Stimulated activated CD8-positive, alpha-beta memory T cell treated with anti-CD3 and anti-CD28 coated beads, Interleukin-7, amount 100 ng/mL, for 4 hours (primary cell): ENCODE results near the gene TOP2A.
"Not testable (repeated sequence)": the region's sequence is repeated elsewhere in the genome, so short reads cannot be mapped to it uniquely, and the experiment has no call there.

Experiments
- DNase-seq, 2 donors: peaks; one replicate each; pipeline ENCODE4 v3.0.0-alpha.2; 2020; ENCODE audit warnings: low read depth in 2 of 2

The TOP2A gene

DNA sequence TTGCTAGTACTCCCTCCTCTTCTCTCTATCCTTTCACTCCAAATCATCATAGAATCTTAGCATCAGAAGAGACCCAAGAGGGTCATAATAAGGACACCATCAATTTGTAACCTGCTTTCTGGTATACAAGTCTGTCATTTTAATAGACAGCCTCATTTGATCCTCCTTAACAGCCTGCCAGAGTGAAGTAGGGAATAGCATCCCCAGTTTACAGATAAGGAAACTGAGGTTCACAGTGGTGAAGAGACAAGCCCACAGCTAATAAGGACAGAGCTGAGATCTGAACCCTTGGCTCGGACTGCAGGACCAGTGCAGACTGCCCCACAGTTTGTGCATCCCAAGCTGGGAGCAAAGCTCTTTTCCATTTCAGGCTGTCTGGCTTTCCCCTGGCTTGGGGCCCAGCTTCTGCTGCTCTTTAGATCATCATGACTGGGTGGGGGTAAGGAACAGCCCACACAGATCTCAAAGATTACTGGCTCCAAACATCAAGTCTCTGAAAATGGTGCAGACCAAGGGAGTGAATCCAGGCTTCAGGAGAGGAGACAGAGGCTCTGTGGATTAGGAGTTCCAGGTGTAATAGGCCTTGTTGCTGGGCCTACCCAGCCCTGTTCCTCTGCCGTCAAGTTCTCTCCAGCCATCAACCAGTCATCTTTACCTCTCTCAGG, 15.3 kb upstream of the TOP2A start:
- no peak for DNase-seq

DNA sequence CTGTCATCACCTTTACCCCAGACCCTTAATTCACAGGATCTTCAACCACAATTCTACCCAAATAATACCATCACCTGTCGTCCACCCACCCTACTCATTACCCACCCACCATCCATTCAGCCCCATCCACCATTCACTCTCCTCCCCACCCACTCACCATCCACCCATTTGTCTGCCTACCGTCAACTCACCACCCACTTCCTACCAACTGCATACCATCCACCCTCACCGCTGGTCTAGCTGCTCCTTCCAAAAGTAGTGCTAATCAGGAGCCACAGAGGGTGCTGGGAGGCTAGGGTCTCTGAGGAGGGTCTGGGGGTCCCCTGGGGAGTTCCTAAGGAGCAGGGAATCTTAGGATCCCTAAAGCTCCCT, 13.5 kb upstream of the TOP2A start:
- no peak for DNase-seq

DNA sequence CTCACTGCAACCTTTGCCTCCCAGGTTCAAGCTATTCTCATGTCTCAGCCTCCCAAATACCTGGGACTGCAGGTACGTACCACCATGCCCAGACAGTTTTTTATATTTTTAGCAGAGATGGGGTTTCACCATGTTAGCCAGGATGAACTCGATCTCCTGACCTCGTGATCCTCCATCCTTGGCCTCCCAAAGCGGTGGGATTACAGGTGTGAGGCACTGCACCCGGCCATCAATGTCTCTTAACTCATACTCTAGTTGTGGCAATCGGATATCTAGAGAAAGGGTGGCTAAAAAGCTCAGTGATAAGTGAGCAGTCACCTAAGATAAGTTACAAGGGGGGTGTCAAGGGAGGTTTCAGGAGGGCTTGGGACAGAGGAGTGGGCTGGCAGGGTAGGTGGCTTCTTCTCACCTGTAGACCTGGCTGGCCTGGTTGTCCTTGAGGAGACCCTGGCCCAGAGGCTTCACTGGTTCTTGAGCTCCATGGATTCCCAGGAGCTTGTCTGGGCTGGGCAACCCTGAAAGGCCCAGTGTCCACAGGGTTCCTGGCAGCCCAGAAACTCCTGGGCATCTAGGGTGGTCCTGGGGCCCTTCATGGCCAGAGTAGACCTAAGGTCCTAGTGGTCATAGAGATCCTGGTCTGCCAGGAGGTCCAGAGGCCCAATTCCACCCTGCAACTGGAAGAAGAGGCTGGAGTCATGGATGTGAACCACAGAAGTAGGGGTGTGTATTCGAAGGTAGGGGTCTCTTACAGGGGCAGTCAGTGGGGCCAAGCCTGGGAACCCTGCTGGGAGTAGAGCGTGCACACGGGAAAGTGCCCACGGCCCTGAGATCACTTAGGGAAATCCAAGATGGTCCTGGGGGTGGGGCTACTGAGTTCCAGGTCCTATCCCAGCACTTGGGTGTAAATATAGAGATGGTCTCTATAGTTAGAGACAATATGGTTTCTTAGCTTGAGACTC, 12.9 kb upstream of the TOP2A start:
- DNase-seq, result no peak

DNA sequence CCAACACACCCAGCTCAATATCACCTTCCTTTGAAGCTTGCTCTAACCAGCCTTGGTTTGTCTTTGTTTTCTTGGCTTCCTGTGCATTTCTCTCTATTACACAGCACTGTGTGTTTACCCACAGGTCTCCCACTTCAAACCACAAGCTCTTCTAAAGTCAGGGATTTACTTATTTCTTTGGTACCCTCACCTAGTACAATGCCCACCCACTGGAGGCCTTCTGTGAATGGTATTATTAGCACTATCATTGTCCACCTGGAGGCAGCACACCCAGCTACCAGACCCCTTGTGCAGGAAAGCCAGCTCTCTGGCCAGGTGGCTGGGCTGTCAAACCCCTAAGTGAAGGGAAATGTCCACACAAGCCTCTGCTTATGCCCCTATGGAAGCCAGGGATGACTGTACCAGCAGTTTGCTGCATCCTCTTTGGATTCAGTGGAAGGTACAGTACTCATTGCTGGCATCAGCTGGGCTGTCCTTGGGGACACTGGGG, 9.4 kb upstream of the TOP2A start:
- no peak for DNase-seq

DNA sequence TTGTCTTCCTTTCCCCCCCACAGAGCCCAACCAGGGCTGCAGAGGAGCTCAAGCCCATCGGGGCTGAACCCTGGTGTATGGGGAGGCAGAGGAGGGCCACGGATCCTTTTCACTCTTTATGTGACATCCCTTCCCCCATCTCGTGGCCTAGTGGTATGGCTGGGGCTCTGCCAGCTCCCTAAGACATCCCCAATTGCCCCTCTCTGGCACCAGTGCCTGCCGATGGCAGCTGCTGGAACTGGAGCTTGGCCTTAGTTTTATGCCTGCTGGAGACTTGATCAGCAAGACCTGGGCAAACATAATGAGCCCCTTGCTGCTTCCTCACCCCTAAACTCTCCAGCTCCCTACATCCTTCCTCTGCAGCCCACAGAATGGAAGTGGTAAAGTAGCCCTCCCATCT, 8.0 kb upstream of the TOP2A start:
- DNase-seq, result no peak

DNA sequence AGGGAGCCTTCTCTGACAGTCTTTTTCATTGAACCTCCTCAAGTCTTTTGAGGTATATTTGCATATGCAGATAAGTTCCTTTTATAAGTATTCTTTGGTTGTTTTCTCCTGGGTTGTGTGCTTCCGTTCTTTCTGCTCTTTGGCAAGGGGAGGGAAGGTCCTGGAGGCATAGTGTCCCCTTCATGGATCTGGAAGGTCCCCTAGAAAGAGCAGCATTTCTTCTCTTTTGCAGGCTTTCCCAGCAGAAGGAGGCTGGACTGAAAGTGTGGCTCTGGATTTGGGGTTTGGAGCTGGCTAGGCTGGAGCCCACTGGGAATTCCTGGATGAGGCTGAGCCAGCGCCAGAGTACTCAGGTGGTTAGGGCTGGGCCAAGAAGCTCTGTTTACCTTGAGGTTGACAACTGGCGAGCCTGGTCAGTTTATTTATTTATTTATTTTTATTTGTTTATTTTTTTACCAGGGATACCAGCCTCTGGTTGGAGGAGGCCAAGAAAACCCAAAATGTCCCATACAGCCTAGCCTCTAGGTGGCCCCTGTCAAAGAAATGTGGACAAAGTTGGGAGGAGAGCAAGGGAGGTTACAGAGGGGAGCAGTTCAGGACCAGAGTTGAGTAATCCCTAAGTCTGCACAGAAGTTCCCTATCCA, 5.4 kb upstream of the TOP2A start:
- no peak for DNase-seq

DNA sequence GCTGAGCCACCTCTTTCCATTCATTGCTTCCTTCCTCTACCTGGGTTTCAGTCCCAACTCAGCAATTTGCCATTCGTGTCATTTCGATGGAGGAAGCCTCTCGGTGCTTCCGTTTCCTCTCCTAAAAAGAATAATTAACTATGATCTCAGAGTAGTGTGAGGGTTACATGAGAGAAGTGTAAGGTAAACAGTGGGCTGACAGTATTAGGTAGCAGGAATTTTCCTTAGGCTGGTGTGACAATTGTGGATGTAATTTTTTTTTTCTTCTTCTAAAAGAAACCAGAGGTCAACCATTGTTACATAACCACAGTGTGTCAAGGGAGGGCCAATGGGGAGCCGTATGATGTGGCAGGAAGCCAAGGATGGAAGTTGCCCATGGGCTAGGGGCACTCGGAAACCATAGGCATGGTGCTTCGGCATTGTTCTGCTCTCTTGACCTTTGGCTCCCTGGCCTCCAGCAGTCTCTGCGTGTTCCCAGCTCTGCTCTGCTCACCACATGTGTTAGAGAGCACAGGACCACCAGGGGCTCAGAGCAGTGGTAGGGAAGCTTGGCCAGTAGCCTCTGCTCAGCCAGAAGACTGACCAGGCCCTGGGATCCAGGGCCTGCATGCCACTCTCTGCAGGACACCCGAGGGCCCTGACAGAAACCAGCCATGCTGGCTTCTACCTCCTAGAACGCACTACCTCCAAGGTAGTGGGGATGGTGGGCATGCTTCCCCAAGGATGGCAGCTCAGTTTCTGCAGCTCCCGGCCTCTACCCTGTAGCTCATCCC, 2.0 kb upstream of the TOP2A start:
- DNase-seq, result no peak

DNA sequence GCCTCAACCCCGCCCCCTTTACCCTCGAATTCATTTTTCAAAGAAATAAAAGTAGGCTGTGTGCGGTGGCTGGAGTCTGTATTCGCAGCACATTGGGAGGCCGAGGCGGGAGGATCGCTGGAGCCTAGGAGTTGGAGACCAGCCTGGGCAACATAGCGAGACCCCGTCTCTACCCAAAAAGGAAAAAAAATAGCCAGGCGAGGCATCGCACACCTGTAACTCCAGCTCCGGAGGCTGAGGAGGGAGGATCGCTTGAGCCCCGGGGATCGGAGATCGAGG, 671 bp upstream of the TOP2A start:
- DNase-seq, result no peak

DNA sequence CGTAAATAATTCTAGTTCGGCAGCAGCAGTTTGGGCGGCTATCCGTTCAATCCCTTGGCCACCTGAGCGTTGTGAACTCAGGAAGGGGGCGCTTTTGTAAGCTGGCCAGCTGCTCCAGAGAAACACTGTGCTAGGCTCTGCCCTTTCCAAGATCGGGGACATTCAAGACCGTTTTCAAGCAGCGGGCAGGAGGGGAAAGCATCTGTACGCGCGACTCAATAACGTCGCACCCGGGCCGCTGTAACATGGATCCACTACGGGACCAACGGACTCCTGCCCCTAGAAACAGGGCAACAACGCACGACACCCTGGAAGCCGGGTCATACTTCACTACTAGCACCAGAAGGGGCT, 463 bp downstream of the TOP2A start:
- DNase-seq, result no peak

DNA sequence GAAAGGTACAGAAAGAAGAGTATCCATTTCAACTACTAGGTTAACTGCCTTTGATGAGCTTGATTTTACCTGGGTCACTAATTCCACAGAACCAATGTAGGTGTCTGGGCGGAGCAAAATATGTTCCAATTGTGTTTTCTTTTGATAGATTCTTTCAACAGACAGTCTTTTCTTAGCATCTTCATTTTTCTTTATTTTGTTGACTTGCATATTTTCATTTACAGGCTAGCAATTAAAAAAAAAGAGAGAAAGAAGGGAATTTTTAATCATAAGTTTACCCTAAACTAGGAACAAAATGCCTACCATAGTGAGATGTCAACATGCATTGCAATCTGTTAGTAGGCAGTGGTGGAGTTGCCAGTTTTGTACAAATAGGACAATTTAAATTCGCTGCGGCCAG, 1.0 kb downstream of the TOP2A start:
- no peak for DNase-seq

DNA sequence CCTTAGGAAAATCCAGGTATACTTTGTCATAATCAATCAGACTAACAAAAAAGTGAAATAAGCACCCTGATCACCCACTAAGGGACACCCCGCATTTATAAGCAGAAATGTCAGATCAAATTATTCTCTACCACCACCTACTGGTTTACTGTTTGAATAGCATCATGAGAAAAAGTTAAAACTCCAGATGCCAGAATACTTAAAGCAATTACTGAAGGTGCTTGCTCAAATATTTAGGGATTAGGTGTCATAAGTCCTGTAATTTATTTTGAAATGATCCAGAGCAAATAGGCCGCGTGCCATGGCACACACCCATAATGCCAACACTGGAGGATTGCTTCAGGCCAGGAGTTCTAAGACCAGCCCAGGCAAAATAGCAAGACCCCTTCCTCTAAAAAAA, 2.3 kb downstream of the TOP2A start:
- no peak for DNase-seq

DNA sequence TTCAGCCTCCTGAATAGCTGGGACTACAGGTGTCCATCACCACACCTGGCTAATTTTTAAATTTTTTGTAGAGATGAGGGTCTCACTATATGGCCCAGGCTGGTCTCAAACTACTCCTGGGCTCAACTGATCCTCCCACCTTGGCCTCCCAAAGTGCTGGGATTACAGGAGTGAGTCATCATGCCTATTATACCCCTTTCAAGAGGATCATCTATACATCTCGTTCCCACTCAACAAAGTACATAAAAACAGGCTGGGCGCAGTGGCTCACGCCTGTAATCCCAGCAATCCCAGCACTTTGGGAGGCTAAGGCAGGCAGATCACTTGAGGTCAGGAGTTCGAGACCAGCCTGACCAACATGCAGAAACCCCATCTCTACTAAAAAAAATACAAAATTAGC, 3.4 kb downstream of the TOP2A start:
- not testable (repeated sequence) for DNase-seq

DNA sequence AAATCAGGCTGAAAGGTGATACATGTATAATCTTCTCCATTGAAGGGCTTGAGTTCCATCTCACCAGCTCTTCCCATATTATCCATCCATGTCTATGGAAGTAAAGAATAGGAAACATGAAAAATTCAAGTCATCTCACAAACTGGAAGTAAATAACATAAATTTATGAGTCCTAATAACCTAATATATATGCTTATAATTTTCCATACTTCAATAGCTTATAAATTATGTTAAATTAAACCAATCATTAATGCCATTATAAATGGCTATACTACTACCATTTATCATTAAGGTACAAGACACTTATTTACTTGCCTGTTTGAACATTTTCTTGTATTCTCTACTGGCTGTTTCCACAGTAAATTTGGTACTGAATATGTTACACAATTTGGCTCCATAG, 4.8 kb downstream of the TOP2A start:
- no peak for DNase-seq

DNA sequence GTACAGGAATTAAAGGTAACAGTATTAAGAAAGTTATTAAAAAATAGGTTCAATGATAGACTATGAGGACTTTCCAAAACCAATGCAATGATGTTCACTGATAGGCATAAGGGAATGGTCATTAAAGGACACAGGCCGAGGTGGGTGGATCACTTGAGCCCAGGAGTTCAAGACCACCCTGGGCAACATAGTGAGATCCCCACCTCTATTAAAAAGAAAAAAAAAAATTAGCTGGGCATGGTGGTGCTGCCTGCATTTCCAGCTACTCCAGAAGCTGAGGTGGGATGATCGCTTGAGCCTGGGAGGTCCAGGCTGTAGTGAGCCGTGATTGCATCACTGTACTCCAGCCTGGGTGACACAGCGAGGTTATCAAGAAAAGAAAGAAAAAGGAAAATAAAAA, 5.9 kb downstream of the TOP2A start:
- no peak for DNase-seq

DNA sequence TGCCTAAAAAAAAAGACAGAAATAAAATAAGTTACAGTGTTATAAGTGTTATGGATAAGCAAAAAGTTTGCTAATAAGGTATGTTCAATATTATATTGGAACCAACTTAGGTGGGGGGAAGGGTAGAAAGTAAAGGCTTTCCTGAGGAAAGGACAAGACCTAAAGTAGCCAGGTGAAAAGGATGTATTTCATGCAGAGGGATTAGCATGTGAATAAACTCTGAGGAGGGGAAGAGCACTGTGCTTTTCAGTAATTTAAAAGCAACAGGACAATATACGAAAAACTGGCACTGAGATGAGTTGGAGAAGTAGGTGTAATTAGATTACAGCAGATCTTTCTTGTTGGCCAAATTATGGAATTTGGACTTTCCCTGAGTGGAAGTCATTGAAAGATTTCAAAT, 7.6 kb downstream of the TOP2A start:
- DNase-seq, result no peak

DNA sequence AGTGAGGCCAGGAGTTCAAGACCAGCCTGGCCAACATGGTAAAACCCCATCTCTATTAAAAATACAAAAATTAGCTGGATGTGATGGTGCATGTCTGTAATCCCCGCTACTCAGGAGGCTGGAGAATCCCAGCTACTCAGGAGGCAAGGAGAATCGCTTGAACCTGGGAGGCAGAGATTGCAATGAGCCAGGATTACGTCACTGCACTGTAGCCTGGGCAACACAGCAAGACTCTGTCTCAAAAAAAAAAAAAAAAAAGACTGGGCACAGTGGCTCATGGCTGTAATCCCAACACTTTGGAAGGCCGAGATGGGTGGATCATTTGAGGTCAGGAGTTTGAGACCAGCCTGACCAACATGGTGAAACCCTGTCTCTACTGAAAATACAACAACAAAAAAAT, 8.2 kb downstream of the TOP2A start:
- DNase-seq, result not testable (repeated sequence)

DNA sequence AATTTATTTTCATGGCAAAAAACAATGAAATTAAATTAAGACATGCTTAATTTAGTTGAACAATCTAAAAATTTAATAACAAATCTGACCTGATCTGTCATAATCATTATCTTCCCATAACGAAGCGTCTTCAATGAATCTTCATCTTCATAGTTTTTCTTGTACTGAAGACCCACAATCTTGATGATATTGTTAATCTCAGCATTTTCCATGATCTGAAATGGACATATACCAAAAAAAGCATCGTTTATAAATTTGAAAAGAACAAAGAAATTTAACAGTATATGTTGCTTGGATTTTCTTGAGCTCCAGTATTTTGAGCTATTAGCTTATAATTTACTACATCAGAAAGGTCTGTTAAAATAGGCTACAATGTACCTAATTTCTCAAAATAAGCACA, 10.2 kb downstream of the TOP2A start:
- no peak for DNase-seq

DNA sequence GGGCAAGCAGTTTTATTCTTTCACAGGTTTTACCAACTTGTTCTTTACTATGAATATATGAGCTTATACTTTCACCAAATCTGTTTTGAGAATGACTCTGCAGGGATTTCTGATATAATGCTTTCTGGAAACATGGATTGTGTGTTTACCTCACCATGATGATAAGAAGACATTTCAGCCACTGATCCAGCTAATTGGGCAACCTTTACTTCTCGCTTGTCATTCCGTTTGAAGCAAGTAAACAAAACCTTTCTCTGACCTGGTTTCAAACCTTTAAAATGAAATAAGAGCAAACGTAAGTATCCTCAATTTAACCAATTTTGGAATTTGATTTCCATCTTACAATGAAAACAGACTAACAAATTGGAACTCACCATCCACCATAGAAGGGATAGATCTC, 13.7 kb downstream of the TOP2A start:
- no peak for DNase-seq

DNA sequence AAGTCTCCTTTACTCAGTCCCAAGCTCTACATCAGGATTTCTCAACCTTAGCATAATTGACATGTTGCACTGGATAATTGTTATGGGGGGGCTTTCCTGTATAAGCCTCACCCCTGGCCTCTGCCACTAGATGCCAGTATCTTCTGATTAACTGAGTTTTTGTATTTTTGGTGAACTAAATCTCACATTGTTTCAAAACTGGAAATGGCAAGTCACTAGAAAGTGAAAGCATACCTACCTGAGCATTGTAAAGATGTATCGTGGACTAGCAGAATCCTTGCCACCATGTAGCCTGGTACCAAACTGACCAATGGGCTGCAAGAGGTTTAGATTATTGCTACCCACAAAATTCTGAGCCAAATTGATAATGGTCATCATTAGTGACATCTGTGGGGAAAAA, 15.0 kb downstream of the TOP2A start:
- no peak for DNase-seq

DNA sequence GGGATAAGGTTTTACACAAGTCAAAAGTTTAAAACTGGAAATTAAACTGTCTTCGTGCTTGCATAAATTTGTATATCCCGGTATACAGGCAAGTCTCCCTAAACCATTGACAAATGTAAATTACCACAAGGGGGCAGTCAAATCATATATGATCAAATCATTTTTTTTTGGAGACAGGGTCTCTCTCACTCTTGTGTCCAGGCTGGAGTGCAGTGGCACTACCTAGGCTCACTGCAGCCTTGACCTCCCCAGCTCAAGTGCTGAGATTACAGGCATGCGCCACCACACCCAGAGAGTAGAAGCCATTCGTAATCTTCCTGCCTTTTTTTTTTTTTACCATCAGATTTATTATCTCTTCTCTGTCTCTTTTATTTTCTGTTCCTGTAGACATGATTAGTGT, 18.5 kb downstream of the TOP2A start:
- DNase-seq, result no peak

DNA sequence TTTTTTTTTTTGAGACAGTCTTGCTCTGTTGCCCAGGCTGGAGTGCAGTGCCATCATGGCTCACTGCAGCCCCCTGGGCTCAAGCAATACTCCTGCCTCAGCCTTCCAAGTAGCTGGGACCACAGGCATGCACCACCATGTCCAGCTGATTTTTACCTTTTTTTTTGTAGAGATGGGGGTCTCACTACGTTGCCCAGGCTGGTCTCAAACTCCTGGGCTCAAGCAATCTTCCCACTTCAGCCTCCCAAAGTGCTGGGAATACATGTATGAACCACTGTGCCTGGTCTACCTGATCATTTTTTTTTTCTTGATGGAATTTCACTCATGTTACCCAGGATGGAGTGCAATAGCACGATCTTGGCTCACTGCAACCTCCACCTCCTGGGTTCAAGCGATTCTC, 31.1 kb downstream of the TOP2A start:
- not testable (repeated sequence) for DNase-seq

DNA sequence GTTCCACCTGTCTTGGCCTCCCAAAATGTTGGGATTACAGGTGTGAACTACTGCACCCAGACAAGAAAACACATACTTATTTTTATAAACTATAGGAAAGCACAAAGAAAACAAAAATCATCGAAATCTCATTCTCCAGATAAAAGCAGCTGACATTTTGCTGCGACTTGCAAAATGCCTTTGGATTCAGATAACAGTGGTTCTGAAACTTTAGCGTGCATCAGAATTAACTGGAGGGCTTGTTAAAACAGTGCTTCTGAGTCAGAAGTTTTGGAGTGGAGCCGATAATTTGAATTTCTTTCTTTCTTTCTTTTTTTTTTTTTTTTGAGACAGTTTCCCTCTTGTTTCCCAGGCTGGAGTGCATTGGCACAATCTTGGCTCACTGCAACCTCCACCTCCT, 35.4 kb downstream of the TOP2A start:
- no peak for DNase-seq
